Measurements from ENCODE around the gene LRBA.

GRCh38 chr4:150219841-150220240 lies 795.2 kb downstream of the LRBA start:
- TF ChIP-seq CTCF (IDR thresholded peaks at IDR 0.05; ENCODE audit: borderline replicate concordance, extremely low read depth, low read length, poor library complexity, severe bottlenecking) (no peak), EZH2 (IDR thresholded peaks at IDR 0.05; ENCODE audit: borderline replicate concordance, low read depth, low read length, severe bottlenecking) (no peak)
